ENCODE measurements around the gene TMTC1. TPM values are rescaled to one million over a fixed set of nuclear protein-coding genes. Genes with fewer than 3 reads are reported as not detected.

TMTC1 gene
- total and polyA plus RNA-seq, 2 of the 8 experiments (the other 6 are each of a cell fraction or from before 2014, with no cell fraction given) = 15.4 to 20.8 TPM

GRCh38 chr12:29768372-29768771 is 15.4 kb downstream of the TMTC1 start (continued):
- TF ChIP-seq POU5F1 (IDR thresholded peaks at IDR 0.05; ENCODE audit: low read depth, low read length) (no peak), TAF7 (optimal IDR thresholded peaks at IDR 0.05; ENCODE audit: borderline replicate concordance, low read depth, low read length) (no peak), SP4 (IDR thresholded peaks at IDR 0.05; ENCODE audit: low read length) (no peak), TAF1 (IDR thresholded peaks at IDR 0.05; ENCODE audit: low read depth, low read length) (no peak), CREB1 (IDR thresholded peaks at IDR 0.05) (no peak), BCL11A (IDR thresholded peaks at IDR 0.05; ENCODE audit: low read depth in 2 of 2, low read length in 2 of 2) (no peak)
